Measurements from ENCODE around the gene PEBP1.
A peak's percentile ranks its signal among the peaks of the same experiment; 100 is the strongest.

PEBP1 gene

DNA sequence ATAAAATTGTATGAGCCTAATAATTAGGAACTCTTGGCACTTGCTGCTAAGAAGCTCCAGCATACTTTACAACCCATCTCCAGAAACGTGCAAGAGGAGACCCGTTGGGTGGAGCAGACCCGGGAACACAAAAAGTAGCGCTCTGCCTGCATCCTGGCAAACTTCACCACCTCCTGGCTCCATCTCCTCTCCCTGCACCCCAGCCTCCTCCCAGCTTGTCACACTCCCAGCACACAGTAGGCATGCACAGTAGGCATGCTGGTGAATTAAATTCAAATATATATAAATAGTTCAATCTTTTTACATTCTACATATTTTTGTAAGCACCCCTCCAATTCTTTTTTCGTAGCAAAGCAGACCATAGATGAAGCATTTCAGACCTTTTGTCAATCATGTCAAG, 33.3 kb upstream of the PEBP1 start:
- peak overlapping the region; percentile 76 for H3K4me3 ChIP-seq (ENCODE audit: low read depth, low read length)
- no peak for TF ChIP-seq CTCF (IDR thresholded peaks at IDR 0.05; ENCODE audit: low read depth, low read length)

DNA sequence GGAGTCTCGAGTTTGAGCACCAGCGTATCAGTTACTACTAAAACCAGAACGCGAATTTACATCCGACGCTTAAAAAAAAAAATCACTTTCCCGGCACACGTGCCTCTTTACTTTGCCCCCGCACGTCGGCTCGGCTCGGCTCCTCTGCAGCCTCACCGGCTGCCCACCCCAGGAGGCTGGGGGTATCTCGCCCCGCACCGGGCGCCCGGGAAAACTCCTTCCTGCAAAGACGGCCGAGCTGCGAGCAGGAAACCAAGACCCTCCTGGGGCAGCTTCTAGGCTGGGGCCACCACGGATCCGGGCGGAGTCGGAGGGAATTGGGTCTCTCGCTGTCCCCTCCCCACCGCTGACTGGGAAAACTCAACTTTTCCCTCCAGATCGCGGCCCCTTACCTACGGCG, 32.7 kb upstream of the PEBP1 start:
- no peak for TF ChIP-seq CTCF (IDR thresholded peaks at IDR 0.05; ENCODE audit: low read depth, low read length)
- H3K4me3 ChIP-seq (ENCODE audit: low read depth, low read length) = peak overlapping the region; percentile 76

- peak within 1 kb of the TSS; percentile 76 for H3K4me3 ChIP-seq (ENCODE audit: low read depth, low read length)
- 0 out of 2 replicates have a peak, but pooled peaks have one; percentile 6 for TF ChIP-seq CTCF (IDR thresholded peaks at IDR 0.05; ENCODE audit: low read depth, low read length)
Observed at GRCh38 chr12:118103601-118104382, 32.1 kb upstream of the PEBP1 start, which contains the start of gene VSIG10. TSS of gene VSIG10 (minus strand) at chr12:118104011. CDS start at chr12:118103671, 340 bp downstream.

DNA sequence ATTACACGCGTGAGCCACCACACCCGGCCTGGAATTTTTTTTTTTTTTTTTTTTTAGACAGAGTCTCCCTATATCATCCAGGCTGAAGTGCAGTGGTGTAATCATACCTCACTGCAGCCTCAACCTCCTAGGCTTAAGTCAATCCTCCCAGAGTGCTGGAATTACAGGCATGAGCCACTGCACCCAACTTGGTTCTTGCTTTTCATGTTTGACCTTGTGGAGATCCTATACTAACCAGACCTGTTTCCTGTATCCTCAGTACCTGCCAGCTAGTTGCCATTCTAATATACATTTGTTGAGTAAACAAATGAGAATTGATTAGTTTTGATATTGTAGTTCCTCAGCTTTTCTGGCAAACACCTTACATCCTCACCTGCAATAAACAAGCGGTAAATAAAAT, 28.9 kb upstream of the PEBP1 start:
- no peak for TF ChIP-seq CTCF (IDR thresholded peaks at IDR 0.05; ENCODE audit: low read depth, low read length)
- H3K4me3 ChIP-seq (ENCODE audit: low read depth, low read length) = no peak overlapping the region

DNA sequence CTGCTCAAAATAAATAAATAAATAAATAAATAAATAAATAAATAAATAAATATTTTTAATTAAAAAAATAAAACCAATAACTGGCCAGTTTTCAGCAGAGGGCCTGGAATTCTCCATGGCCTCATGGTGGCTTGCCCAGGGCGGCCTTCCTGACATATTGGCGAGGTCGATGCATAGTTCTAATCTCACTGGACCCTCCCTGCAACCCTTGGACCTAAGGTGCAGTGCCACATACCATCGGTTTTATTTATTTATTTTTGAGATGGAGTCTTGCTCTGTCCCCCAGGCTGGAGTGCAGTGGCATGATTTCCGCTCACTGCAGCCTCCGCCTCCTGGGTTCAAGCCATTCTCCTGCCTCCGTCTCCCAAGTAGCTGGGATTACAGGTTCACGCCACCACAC, 28.2 kb upstream of the PEBP1 start:
- no peak overlapping the region for H3K4me3 ChIP-seq (ENCODE audit: low read depth, low read length)
- TF ChIP-seq CTCF (IDR thresholded peaks at IDR 0.05; ENCODE audit: low read depth, low read length) = no peak

- no peak overlapping the region for H3K4me3 ChIP-seq (ENCODE audit: low read depth, low read length)
- TF ChIP-seq CTCF (IDR thresholded peaks at IDR 0.05; ENCODE audit: low read depth, low read length) = no peak
Observed at GRCh38 chr12:118109088-118109487, 26.8 kb upstream of the PEBP1 start.

DNA sequence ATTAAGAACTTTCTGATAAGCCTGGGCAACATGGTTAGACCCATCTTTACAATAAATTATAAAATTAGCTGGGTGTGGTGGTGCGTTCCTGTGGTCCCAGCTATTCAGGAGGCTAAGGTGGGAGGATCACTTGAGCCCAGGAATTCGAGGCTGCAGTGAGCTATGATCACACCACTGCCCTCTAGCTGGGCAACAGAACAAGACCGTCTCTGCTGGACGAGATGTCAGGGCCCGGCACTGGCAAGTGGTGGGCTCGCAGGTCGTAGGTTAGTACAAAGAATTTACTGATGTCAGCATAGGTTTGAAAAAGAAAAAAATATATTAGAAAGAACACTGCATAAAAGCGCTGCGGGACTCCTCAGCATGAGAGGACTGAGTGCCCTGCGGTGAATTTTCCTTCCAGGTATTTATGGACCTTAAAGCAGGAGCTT, 16.5 kb upstream of the PEBP1 start:
- H3K4me3 ChIP-seq (ENCODE audit: low read depth, low read length) = no peak overlapping the region
- no peak for TF ChIP-seq CTCF (IDR thresholded peaks at IDR 0.05; ENCODE audit: low read depth, low read length)
